AG10803 (cell line): ENCODE results near the gene MPPED1.

ENCODE experiments used
- DNase-seq: peaks from one replicate; pipeline ENCODE4 v3.0.0; 2010; ENCODE audit warnings: low read depth
- H3K4me3 ChIP-seq: 2 replicates; pipeline ENCODE4 v1.5.1; 2011; ENCODE audit warnings: mild to moderate bottlenecking, low read length, control low read depth
- CTCF ChIP-seq: conservative IDR thresholded peaks from 2 replicates; pipeline ENCODE4 v1.5.1; 2011; ENCODE audit warnings: mild to moderate bottlenecking, low read length, control low read depth, inconsistent platforms

MPPED1 gene

GRCh38 chr22:43465291-43466015 is 53.6 kb downstream of the MPPED1 start:
- no peak for TF ChIP-seq CTCF
- no peak for DNase-seq
- no peak overlapping the region for H3K4me3 ChIP-seq

GRCh38 chr22:43466710-43467109 is 54.9 kb downstream of the MPPED1 start:
- no peak for DNase-seq
- H3K4me3 ChIP-seq = no peak overlapping the region
- no peak for TF ChIP-seq CTCF

DNA sequence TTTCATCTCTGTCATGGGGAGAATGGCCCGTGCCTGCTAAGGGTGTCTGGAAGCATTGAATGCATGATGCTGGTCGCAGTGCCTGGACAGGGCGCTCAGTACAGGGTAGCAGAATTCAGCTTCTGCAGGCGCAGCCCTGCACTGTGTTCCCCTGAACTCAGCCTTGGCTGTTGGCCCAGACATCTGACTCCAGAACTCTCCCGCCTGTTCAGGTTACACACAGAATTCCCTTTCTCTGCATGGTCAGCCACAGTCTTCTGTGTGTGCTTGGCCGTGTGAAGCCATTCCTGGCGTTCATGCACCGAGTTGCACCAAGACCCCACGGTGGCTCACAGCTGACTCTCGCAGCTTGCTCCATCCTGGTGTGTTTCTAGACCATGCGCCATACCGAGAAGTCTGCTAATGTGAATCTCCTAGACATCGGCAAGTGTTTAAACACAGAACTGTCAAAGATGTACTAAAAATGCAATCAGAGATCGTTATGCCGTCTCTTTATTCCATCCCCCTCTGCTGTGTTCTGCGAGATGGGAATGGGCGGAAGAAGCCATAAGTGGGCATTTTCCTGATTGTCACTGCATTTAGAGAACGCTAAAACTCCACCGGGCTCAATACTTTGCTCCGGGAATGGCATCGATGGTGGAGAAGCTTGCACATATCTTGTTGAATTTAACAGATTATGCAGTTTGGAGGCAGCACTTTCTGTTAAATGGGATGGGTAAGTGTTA is 55.6 kb downstream of the MPPED1 start:
- TF ChIP-seq CTCF = no peak
- no peak overlapping the region for H3K4me3 ChIP-seq
- DNase-seq = no peak

DNA sequence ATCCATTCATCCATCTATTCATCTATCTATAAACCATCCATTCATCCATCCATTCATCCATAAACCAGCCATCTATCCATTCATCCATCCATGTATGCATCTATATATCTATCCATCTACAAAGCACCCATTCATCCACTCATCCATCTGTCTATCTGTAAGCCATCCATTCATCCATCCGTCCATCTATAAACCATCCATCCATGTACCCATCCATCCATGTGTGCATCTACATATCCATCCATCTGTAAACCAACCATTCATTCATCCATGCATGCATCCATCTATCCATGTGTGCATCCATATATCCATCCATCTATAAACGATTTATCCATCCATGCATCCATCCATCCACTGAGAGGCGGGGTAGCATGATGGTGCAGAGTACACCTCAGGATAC is 58.4 kb downstream of the MPPED1 start:
- no peak overlapping the region for H3K4me3 ChIP-seq
- DNase-seq = no peak
- TF ChIP-seq CTCF = no peak

GRCh38 chr22:43470941-43471585 is 59.2 kb downstream of the MPPED1 start:
- DNase-seq = no peak
- H3K4me3 ChIP-seq = no peak overlapping the region
- no peak for TF ChIP-seq CTCF

GRCh38 chr22:43471606-43472135 is 59.9 kb downstream of the MPPED1 start:
- no peak for DNase-seq
- TF ChIP-seq CTCF = no peak
- no peak overlapping the region for H3K4me3 ChIP-seq

DNA sequence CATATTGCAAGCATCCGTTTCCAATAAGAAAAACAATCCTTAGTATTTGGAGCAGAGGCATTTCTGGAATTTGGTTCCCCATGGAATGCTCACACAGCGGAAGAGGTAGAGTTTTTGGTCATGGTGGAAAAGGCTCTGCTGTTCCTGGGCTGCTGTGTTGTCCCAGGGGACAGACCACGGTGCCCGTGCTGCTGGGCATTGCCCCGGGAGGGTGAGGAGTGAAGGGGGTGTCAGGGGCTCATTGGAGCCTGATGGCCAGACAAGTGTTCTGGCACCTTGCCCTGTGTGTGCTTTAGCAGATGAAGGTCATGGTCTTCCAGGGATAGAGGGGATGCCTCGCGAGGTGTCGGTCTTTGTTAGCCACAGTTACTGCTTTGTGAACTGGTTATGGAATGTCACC is 61.2 kb downstream of the MPPED1 start:
- no peak overlapping the region for H3K4me3 ChIP-seq
- no peak for TF ChIP-seq CTCF
- DNase-seq = peak; percentile 28
